Trophoblast cell (in vitro differentiated cells and primary cell): ENCODE results near the gene BORCS8. TPM values are rescaled to one million over a fixed set of nuclear protein-coding genes. Genes with fewer than 3 reads are reported as not detected.
A peak's percentile ranks its signal among the peaks of the same experiment; 100 is the strongest.

Experiments used
- DNase-seq, 2 donors: peaks; one replicate each; pipeline ENCODE4 v3.0.0-alpha.2; 2016
- H2AFZ ChIP-seq: 2 replicates; pipeline ENCODE4 v1.6.1; 2013; ENCODE audit warnings: low read length, moderate library complexity, mild to moderate bottlenecking; ENCODE audit not compliant: insufficient read depth, poor library complexity
- H2AK5ac ChIP-seq: 2 replicates; pipeline ENCODE4 v1.6.1; 2013; ENCODE audit warnings: mild to moderate bottlenecking, low read length
- H2BK120ac ChIP-seq: 2 replicates; pipeline ENCODE4 v1.6.1; 2013; ENCODE audit warnings: low read length, mild to moderate bottlenecking, moderate library complexity; ENCODE audit not compliant: insufficient read depth, poor library complexity
- H2BK12ac ChIP-seq: 2 replicates; pipeline ENCODE4 v1.6.1; 2013; ENCODE audit warnings: mild to moderate bottlenecking, low read length, moderate library complexity
- H2BK5ac ChIP-seq: 2 replicates; pipeline ENCODE4 v1.6.1; 2013; ENCODE audit warnings: low read length, low read depth, moderate library complexity, mild to moderate bottlenecking; ENCODE audit not compliant: poor library complexity
- H3K14ac ChIP-seq: 2 replicates; pipeline ENCODE4 v1.6.1; 2013; ENCODE audit warnings: mild to moderate bottlenecking, low read length
- H3K18ac ChIP-seq: 2 replicates; pipeline ENCODE4 v1.6.1; 2013; ENCODE audit warnings: mild to moderate bottlenecking, low read length
- H3K23ac ChIP-seq: 2 replicates; pipeline ENCODE4 v1.6.1; 2013; ENCODE audit warnings: low read length
- H3K27ac ChIP-seq: 2 replicates; pipeline ENCODE4 v1.5.1; 2013; ENCODE audit warnings: low read depth, mild to moderate bottlenecking, inconsistent platforms, low read length, moderate library complexity
- H3K27me3 ChIP-seq: 2 replicates; pipeline ENCODE4 v1.6.1; 2013; ENCODE audit warnings: inconsistent platforms, mild to moderate bottlenecking, low read length, moderate library complexity; ENCODE audit not compliant: insufficient read depth
- H3K36me3 ChIP-seq, 2 experiments: 1 replicate in 1 of 2; 2 replicates in 1 of 2; pipeline ENCODE4 v1.6.1; 2013; ENCODE audit warnings: low read length in 2 of 2, mild to moderate bottlenecking in 2 of 2, moderate library complexity in 1 of 2; ENCODE audit not compliant: insufficient read depth in 2 of 2, control insufficient read depth in 1 of 2
- H3K4ac ChIP-seq: 2 replicates; pipeline ENCODE4 v1.6.1; 2013; ENCODE audit warnings: low read depth, mild to moderate bottlenecking, low read length, moderate library complexity
- H3K4me1 ChIP-seq, 2 experiments: 1 replicate in 1 of 2; 2 replicates in 1 of 2; pipeline ENCODE4 v1.6.1; 2013; ENCODE audit warnings: low read length in 2 of 2, mild to moderate bottlenecking in 2 of 2, moderate library complexity in 1 of 2; ENCODE audit not compliant: insufficient read depth in 2 of 2, control insufficient read depth in 1 of 2
- H3K4me2 ChIP-seq: 2 replicates; pipeline ENCODE4 v1.6.1; 2013; ENCODE audit warnings: inconsistent platforms, mild to moderate bottlenecking, low read length, moderate library complexity
- H3K4me3 ChIP-seq: 2 replicates; pipeline ENCODE4 v1.5.1; 2013; ENCODE audit warnings: mild to moderate bottlenecking, low read depth, low read length, inconsistent platforms
- H3K79me1 ChIP-seq: one replicate; pipeline ENCODE4 v1.6.1; 2013; ENCODE audit warnings: low read length
- H3K79me2 ChIP-seq: 2 replicates; pipeline ENCODE4 v1.6.1; 2013; ENCODE audit warnings: low read length, mild to moderate bottlenecking; ENCODE audit not compliant: control insufficient read depth, insufficient read depth, poor library complexity
- H3K9ac ChIP-seq: 2 replicates; pipeline ENCODE4 v1.6.1; 2013; ENCODE audit warnings: mild to moderate bottlenecking, low read length
- H3K9me3 ChIP-seq: 2 replicates; pipeline ENCODE4 v1.6.1; 2013; ENCODE audit warnings: low read depth, mild to moderate bottlenecking, control low read depth, inconsistent platforms, low read length; ENCODE audit not compliant: insufficient read depth
- H4K12ac ChIP-seq: 2 replicates; pipeline ENCODE4 v1.6.1; 2013; ENCODE audit warnings: low read depth, mild to moderate bottlenecking, low read length, moderate library complexity
- H4K8ac ChIP-seq: 2 replicates; pipeline ENCODE4 v1.6.1; 2013; ENCODE audit warnings: low read depth, mild to moderate bottlenecking, low read length, moderate library complexity
- H4K91ac ChIP-seq: one replicate; pipeline ENCODE4 v1.6.1; 2013; ENCODE audit warnings: low read depth, mild to moderate bottlenecking, low read length, moderate library complexity
- WGBS: extraction: QIAGEN DNeasy Blood & Tissue Kit; methylation state at CpG from one replicate; pipeline ENCODE4 v1.1.7; 2013; ENCODE audit warnings: missing lambda C conversion rate; ENCODE audit not compliant: insufficient read length, insufficient coverage; ENCODE audit errors: extremely low coverage; 5-methylcytosine and 5-hydroxymethylcytosine counted together
- polyA plus RNA-seq: library from polyadenylated mRNA; stranded (reverse); fragments of 200-250 nt; gene quantifications from 2 replicates; pipeline ENCODE4 v1.2.3, GENCODE V29; 2013

The BORCS8 gene
- 18.6 and 19.2 TPM in 2 replicates for polyA plus RNA-seq

GRCh38 chr19:19192078-19192882 lies at the start of gene BORCS8, which contains the start of gene RFXANK:
Gene BORCS8, minus strand, starts transcription at chr19:19192152. Its CDS starts 35 bp downstream, at chr19:19192117.
Gene RFXANK, plus strand, starts transcription at chr19:19192258. Its CDS starts 1,689 bp downstream, at chr19:19193947.
- Histone ChIP-seq H2BK12ac (no peak within 1 kb of the TSS), H3K4me2 (peak within 1 kb of the TSS; percentile 85), H3K9me3 (no peaks in the 10 kb centered on the region), H3K23ac (no peak within 1 kb of the TSS), H4K91ac (peak within 1 kb of the TSS; percentile 98), H3K36me3 (peaks cover 14 to 17% of the 10 kb centered on the region in 2 experiments), H3K27me3 (no peaks in the 10 kb centered on the region), H3K4me1 (peaks cover 0 to 4% of the 10 kb centered on the region in 2 experiments), H3K79me2 (peaks cover 13% of the 10 kb centered on the region), H3K18ac (peak within 1 kb of the TSS; percentile 99), H3K27ac (peak within 1 kb of the TSS; percentile 93), H2BK120ac (peak within 1 kb of the TSS; percentile 99), H2AFZ (peak within 1 kb of the TSS; percentile 99), H2BK5ac (peak within 1 kb of the TSS; percentile 95), H3K9ac (peak within 1 kb of the TSS; percentile 92), H3K79me1 (peaks cover 10% of the 10 kb centered on the region), H4K8ac (peak within 1 kb of the TSS; percentile 100), H3K14ac (peak within 1 kb of the TSS; percentile 99), H2AK5ac (peak within 1 kb of the TSS; percentile 95), H4K12ac (peak within 1 kb of the TSS; percentile 99), H3K4ac (peak within 1 kb of the TSS; percentile 98), H3K4me3 (peak within 1 kb of the TSS; percentile 92)
- no CpG with 5 or more reads among the region's 53 CpGs for WGBS
- DNase-seq, result peak; percentile 99 to 100

- DNase-seq, result no peak
- H4K8ac ChIP-seq, result no peak overlapping the region
- no peak overlapping the region for H3K4me2 ChIP-seq
- H2AK5ac ChIP-seq, result no peak overlapping the region
- H3K9ac ChIP-seq, result no peak overlapping the region
- peaks cover 3% of the 10 kb centered on the region for H3K9me3 ChIP-seq
- H3K4me1 ChIP-seq, result no peaks in the 10 kb centered on the region
- no peak overlapping the region for H4K91ac ChIP-seq
- H3K4ac ChIP-seq, result no peak overlapping the region
- no peak overlapping the region for H2AFZ ChIP-seq
- H3K79me1 ChIP-seq, result no peaks in the 10 kb centered on the region
- no peaks in the 10 kb centered on the region for H3K36me3 ChIP-seq
- no peak overlapping the region for H3K23ac ChIP-seq
- H2BK120ac ChIP-seq, result no peak overlapping the region
- H3K4me3 ChIP-seq, result no peak overlapping the region
- H3K27ac ChIP-seq, result no peak overlapping the region
- no peak overlapping the region for H3K14ac ChIP-seq
- no peak overlapping the region for H4K12ac ChIP-seq
- H3K18ac ChIP-seq, result no peak overlapping the region
- no peak overlapping the region for H2BK12ac ChIP-seq
- no peaks in the 10 kb centered on the region for H3K27me3 ChIP-seq
- H3K79me2 ChIP-seq, result no peaks in the 10 kb centered on the region
- no peak overlapping the region for H2BK5ac ChIP-seq
- WGBS, result no CpG with 5 or more reads among the region's 9 CpGs
Measured at GRCh38 chr19:19240476-19240875, 48.5 kb upstream of the BORCS8 start.

GRCh38 chr19:19239675-19240074 lies 47.7 kb upstream of the BORCS8 start:
- no peaks in the 10 kb centered on the region for H3K79me2 ChIP-seq
- H2BK12ac ChIP-seq, result no peak overlapping the region
- no peak overlapping the region for H3K14ac ChIP-seq
- H3K4me2 ChIP-seq, result no peak overlapping the region
- no peak overlapping the region for H3K4ac ChIP-seq
- no peak overlapping the region for H2BK5ac ChIP-seq
- no peaks in the 10 kb centered on the region for H3K79me1 ChIP-seq
- H3K4me1 ChIP-seq, result no peaks in the 10 kb centered on the region
- no peak overlapping the region for H3K4me3 ChIP-seq
- no peak overlapping the region for H3K23ac ChIP-seq
- no peak overlapping the region for H2AFZ ChIP-seq
- no peak overlapping the region for H3K9ac ChIP-seq
- H3K9me3 ChIP-seq, result peaks cover 8% of the 10 kb centered on the region
- H4K91ac ChIP-seq, result no peak overlapping the region
- DNase-seq, result no peak
- no peaks in the 10 kb centered on the region for H3K27me3 ChIP-seq
- H2AK5ac ChIP-seq, result no peak overlapping the region
- H4K12ac ChIP-seq, result no peak overlapping the region
- no peaks in the 10 kb centered on the region for H3K36me3 ChIP-seq
- no peak overlapping the region for H3K27ac ChIP-seq
- H2BK120ac ChIP-seq, result no peak overlapping the region
- H3K18ac ChIP-seq, result no peak overlapping the region
- H4K8ac ChIP-seq, result no peak overlapping the region

GRCh38 chr19:19238126-19238894 lies 46.4 kb upstream of the BORCS8 start:
- Histone ChIP-seq H3K23ac (no peak overlapping the region), H2BK120ac (no peak overlapping the region), H3K79me1 (no peaks in the 10 kb centered on the region), H3K36me3 (no peaks in the 10 kb centered on the region), H3K4me3 (no peak overlapping the region), H3K9me3 (peaks cover 15% of the 10 kb centered on the region), H4K12ac (no peak overlapping the region), H3K14ac (no peak overlapping the region), H4K91ac (no peak overlapping the region), H2AFZ (no peak overlapping the region), H2BK5ac (no peak overlapping the region), H4K8ac (no peak overlapping the region), H3K27ac (no peak overlapping the region), H3K4ac (no peak overlapping the region), H3K4me2 (no peak overlapping the region), H3K4me1 (no peaks in the 10 kb centered on the region), H3K79me2 (no peaks in the 10 kb centered on the region), H2BK12ac (no peak overlapping the region), H3K27me3 (no peaks in the 10 kb centered on the region), H2AK5ac (no peak overlapping the region), H3K18ac (no peak overlapping the region), H3K9ac (no peak overlapping the region)
- no peak for DNase-seq
- no CpG with 5 or more reads among the region's 18 CpGs for WGBS
